GM11168 (cell line): ENCODE results near the gene GMNN.

ENCODE experiments used
- in situ Hi-C: fragments of 300-500 bp; cut with MboI; formaldehyde crosslinking; loops from one replicate; pipeline ENCODE4 v1.12.0; 2022; ENCODE audit warnings: low sequenced_read_pairs; ENCODE audit not compliant: unreplicated experiment

The GMNN gene

DNA sequence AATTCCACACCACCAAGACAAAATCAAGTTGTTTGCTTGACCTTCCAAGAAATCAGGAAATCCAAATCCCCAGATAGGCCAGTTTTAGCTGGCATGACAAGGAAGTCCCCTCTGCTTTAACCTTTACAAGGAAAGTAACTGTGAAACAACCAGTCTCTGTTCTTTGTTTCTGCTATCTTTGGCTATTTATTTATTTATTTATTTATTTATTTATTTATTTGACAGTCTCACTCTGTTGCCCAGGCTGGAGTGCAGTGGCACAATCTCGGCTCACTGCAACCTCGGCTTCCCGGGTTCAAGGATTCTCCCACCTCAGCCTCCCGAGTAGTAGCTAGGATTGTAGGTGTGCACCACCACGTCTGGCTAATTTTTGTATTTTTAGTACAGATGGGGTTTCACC, 14.5 kb upstream of the GMNN start:
- in situ Hi-C loops: loop anchor here (10.0 kb wide), 1 partner anchor 175 kb away; no protein-coding TSS in a partner anchor

DNA sequence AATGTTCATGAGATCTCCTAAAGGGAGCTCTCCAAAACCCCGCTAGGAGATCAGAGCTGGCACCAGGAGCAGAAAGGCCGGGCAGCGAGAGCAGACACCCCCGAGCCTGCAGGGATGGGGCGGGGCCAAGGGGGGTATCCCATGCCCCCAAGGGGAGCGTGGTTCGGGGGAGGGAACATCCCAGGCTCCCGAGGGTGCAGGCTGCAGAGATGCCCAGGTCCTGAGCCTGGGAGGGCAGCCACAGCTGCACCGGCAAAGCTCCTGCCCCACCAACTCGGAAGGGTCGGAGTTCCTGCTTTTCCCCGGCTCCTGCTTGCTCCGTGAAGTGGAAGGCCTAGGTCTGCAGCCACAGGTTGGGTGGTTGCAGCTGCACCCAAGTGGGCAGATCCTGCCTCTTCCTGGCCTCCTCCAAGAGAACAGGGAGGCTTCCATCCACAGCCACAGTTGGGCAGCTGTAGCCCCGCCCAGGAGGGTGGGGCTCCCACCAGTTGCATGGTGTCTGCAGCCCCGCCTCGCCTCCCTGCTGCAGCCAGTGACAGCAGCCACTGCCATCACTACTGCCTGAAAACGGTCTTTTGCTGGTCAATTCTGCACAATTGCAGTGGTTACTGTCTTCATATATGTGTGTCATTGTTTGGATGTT, 13.4 kb upstream of the GMNN start:
- in situ Hi-C loops: loop anchor here (10.0 kb wide), 1 partner anchor 177 kb away; no protein-coding TSS in a partner anchor

DNA sequence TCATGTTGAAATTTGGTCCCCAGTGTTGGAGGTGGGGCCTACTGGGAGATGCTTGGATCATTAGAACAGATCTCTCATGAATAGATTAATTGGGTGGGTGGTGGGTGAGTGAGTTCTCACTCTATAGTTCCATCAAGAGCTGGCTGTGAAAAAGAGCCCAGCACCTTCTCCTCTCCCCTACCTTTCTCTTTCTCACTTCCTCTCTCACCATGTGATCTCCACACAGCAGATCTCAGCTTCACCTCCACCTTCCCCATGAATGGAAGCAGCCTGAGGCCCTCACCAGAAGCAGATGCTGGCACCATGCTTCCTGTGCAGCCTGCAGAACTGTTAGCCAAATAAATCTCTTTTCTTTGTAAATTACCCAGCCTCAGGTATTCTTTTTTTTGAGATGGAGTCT, 12.9 kb upstream of the GMNN start:
- in situ Hi-C loops: loop anchor here (10.0 kb wide), 1 partner anchor 177 kb away; no protein-coding TSS in a partner anchor

DNA sequence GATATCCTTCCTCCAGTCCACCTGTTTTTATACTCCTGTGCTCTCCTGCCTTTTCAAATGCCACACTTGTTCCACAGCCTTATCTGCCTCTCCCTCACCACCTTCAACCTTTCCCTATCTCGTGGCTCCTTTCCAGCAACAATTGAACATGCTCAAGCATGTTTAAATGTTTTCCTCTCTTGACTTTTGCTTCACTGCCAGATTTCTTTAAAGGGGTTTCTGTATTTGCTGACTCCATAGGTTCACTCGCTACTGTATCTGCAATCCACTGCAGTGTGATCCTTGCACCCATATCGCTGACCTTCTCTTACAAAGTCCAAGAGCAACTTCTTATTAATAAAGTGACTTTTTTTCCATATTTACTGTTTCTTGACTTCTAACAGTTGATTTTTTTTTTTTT, 11.2 kb upstream of the GMNN start:
- in situ Hi-C loops: loop anchor here (10.0 kb wide), 1 partner anchor 179 kb away; no protein-coding TSS in a partner anchor

DNA sequence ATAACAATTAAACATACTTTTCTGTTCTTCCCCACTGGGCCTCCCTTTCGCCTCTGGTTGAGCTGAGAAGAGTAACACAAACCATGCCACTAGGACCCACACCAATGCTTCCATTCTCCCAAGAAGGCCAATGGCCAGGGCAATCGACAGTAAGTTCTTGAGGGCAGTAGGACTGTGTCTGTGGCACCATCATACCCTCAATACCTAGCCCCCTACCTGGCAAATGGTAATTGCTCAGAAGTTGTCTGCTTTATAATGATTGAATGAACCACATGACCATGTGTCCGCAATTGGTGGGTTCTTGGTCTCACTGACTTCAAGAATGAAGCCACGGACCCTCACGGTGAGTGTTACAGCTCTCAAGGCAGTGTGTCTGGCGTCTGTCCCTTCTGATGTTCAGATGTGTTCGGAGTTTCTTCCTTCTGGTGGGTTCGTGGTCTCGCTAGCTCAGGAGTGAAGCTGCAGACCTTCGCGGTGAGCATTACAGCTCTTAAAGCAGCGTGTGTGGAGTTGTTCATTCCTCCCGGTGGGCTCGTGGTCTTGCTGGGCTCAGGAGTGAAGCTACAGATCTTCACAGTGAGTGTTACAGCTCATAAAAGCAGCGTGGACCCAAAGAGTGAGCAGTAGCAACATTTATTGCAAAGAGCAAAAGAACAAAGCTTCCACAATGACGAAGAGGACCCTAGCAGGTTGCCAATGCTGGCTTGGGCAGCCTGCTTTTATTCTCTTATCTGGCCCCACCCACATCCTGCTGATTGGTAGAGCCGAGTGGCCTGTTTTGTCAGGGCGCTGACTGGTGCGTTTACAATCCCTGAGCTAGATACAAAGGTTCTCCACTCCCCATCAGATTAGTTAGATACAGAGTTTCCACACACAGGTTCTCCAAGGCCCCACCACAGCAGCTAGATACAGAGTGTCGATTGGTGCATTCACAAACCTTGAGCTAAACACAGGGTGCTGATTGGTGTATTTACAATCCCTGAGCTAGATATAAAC, 9.6 kb upstream of the GMNN start:
- in situ Hi-C loops: loop anchor here (10.0 kb wide), 1 partner anchor 180 kb away; no protein-coding TSS in a partner anchor

DNA sequence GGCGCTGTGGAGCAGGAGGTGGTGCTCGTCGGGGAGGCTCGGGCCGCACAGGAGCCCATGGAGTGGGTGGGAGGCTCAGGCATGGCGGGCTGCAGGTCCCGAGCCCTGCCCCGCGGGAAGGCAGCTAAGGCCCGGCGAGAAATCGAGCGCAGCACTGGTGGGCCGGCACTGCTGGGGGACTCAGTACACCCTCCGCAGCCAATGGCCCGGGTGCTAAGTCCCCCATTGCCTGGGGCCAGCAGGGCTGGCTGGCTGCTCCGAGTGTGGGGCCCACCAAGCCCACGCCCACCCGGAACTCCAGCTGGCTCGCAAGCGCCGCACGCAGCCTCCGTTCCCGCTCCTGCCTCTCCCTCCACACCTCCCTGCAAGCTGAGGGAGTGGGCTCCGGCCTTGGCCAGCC, 8.8 kb upstream of the GMNN start:
- in situ Hi-C loops: loop anchor here (10.0 kb wide), 1 partner anchor 181 kb away; no protein-coding TSS in a partner anchor

DNA sequence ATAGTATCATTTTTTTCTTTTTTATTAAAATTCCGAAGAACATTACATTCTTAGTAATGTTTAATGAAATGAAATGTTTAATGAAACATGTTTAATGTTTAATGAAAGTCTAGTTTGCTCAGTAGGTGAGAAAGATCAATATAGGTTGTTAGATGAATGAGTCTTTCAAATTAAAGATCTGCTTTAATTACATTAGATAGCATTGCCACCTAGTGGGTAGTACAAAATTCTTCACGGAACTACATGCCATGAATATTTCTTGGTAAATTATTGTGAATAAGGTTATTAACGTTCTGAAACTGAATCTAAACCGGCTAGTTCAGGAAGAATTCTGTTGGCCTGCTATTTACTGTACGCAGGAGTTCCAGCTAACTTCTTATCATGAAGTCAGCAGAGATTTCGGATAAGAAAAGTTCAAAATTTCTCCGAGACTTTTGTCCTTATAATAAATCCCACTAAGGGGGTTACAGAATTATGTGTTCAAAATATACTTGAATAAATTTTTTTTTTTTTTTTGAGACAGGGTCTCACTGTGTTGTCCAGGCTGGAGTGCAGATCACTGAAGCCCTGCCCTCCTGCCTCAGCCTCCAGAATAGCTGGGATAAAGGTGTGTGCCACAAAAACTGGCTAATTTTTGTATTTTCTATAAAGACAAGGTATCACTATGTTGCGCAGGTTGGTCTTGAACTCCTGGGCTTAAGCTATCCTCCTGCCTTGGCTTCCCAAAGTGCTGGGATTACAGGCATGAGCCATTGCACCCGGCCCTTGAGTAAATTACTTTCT, 7.9 kb upstream of the GMNN start:
- in situ Hi-C loops: loop anchor here (10.0 kb wide), 1 partner anchor 182 kb away; no protein-coding TSS in a partner anchor

DNA sequence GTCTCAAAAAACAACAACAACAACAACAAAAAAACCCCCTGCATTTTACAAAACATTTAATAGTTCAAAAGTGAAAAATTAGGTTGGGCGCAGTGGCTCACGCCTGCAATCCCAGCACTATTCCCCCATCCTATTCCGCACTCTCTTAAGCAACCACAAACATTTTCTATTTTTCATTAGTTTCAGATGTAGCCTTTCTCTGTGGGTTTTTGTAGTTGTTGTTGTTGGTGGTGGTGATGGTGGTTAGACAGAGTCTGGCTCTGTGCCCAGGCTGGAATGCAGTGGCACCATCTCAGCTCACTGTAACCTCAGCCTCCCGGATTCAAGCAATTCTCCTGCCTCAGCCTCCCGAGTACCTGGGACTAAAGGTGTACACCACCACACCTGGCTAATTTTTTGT, 6.4 kb upstream of the GMNN start:
- in situ Hi-C loops: loop anchor here (10.0 kb wide), 1 partner anchor 184 kb away; no protein-coding TSS in a partner anchor

DNA sequence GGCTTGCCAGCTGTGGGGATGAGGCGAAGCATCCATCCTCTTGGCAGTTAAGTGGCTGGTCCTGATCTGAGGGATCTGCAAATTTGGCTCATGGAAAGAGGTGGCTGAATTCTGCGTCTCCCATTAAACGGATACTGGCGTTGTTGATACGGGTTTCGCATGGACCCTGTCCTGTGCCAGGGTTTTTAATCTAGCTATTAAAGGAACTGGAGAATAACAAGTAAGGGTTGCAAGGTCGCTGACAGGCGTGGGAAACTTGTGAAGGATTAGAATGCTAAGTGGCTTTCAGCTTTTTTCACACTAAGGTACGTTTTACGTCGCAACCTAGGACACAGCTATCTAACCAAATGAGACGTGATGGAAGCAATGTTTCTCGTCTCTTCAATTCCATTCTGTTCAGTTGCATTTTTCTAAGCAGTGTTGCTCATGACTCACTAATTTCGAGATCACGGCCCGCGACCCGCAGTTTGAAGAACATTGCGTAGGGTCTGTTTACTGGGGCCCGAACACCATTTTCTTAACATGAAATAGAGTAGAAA, 852 bp downstream of the GMNN start:
- in situ Hi-C loops: no loop called here

DNA sequence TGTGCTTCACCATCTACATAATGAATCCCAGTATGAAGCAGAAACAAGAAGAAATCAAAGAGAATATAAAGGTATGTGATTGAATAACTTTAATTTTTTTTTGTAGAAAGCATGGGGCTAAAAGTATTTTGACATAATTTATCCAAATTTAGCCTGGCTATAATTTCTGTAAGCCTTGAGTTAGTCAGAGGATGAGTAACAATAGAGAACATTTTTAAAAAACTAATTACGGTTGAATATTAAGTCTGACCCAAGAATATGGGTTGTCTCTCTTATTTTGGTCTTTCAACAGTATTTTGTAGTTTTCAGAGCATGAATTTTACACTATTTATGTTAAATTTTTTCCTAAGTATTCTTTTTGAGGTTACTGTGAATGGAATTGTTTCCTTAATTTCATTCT, 2.5 kb downstream of the GMNN start:
- in situ Hi-C loops: no loop called here

DNA sequence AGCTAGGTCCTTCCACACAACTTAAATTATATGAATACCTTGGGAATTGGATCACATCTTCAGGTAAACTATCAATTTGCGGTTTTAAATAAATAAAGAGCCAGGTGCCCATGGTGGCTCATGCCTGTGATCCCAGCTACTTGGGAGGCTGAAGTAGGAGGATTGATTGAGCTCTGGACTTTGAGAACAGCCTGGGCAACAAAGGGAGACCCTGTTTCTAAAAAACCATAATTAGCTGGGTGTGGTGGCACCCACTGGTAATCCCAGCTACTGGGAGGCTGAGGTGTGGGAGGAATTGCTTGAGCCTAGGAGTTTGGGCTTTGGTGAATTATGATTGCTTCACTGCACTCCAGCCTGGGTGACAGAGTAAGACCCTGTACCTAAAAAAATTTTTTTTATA, 3.4 kb downstream of the GMNN start:
- in situ Hi-C loops: no loop called here

DNA sequence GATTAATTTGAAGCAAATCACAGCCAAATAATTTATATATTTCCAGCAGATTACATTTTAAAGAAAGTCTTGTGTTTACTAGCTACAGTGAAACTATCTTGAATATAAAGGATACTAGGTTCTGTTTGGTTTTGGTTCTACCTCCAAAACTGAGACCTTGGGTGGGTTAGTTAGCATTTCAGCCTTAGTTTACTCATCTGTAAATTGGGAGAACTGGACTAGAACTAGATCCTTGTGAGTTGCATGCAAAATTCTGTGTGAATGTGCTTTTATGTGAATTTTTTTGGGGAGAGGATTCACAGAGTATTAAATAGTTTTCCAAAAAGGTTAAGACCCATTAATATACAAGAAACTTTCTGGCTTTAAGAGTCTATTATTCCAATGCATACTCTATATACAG, 4.1 kb downstream of the GMNN start:
- in situ Hi-C loops: no loop called here

DNA sequence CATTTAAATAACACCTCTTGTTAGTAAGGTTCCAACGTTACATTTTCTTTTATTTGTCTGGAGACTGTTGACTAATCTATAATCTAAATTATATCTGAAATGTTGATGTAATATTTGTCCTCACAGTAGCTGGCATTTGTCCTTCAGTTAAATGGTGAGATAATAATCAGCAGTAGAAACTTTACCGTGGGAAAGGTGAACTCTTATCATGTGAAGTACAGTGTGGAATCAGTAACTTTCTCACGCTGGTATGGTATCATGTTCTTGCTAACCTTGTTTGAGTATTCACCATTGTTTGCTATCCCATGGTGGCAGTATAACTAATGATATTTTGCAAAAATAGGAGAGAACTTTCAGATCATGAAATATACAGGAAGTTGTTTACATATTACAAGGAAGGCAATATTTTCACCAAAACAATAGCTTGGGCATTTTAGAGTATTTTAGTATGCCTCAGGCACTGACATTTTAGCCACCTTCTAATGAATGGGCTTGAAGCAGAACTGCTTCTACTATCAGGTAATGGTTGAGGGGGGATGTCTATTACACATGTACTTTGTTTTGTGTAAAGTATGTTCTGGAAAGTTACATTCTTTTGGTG, 4.8 kb downstream of the GMNN start:
- in situ Hi-C loops: no loop called here

DNA sequence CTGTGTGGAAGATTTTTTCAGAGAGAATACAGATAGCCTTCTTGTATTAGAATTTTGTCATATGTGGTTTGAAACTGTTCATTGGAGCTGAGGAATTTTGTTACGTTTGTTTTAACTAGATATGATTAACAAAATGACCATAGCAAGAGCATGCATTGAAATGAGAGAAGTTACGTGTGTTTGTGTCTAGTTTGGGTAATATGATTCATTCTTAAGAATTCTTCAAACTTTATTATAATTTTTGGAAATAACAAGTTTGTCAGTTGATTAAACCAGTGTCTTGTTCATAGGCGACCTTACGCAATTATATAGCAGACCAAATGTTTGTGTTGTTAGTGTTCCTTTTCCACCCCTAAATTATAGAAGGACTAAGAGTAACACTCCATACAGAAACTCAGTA, 5.5 kb downstream of the GMNN start:
- in situ Hi-C loops: no loop called here

DNA sequence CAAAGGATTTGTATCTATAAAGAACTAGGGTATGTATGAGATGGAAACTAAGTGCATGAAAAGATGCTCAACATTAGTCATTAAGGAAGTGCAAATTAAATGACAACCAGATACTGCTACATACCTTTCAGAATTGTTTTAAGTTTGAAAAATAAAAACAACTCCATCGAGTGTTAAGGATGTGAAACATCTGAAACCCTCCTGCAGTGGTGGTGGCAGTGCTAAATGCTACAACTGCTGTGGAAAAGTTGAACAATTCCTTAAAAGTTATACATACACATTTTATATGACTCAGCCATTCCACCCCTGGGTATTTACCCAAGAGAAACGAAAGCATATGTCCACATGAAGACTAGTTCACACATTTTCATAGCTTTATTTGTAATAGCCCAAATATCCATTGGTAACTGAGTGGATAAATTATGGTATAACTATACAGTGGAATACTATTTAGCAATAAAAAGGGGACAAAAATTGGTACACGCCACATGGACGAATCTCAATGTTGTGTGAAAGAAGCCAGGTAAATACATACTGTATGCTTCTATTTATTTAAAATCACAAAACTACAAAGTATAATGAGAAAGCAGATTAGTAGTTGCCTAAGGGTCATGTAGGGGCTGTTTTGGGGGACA, 13.4 kb downstream of the GMNN start:
- in situ Hi-C loops: no loop called here

DNA sequence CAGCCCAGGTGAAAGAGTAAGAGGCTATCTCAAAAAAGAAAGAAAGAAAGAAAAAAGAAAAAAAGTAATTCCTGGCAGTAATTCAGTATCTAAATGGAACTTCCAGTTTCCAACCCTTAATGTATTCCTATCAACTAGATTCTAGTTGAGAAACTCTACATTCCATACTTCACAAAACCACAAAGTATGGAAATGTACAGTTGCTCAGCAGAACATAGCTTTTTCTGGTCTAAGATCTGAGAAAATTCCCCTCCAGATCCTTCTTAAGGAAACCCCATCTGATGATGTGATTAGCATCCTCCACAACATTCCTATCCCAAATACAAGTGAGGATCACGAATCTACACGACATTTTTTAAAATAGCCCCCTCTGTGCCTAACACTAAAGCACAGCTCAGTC, 20.4 kb downstream of the GMNN start:
- in situ Hi-C loops: no loop called here

DNA sequence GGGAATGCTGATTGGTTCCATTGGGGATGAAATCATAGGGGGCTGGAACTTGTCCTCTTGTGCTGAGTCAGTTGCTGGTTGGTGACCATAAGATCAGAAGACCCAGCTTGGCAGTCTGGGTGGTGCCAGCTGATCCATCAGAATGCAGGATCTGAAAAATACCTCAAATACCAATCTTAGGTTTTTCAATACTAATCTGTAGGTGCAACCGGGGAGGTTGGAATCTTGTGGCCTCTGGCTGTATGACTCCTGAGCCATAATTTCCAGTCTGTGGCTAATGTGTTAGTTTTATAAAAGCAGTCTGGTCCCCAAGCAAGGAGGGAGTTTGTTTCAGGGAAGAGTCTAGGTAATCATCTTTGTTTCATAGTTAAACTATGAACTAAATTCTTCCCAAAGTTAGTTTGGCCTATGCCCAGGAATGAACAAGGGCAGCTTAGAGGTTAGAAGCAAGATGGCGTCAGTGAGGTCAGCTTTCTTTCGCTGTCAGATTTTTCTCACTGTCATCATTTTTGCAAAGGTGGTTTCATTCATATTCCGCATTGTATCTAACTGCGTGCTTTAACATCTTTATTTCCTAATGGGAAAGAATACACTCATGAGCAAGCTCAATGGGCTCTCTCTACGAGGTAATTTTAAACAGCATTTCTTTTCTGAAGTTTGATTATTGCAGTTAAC, 22.0 kb downstream of the GMNN start:
- in situ Hi-C loops: no loop called here

DNA sequence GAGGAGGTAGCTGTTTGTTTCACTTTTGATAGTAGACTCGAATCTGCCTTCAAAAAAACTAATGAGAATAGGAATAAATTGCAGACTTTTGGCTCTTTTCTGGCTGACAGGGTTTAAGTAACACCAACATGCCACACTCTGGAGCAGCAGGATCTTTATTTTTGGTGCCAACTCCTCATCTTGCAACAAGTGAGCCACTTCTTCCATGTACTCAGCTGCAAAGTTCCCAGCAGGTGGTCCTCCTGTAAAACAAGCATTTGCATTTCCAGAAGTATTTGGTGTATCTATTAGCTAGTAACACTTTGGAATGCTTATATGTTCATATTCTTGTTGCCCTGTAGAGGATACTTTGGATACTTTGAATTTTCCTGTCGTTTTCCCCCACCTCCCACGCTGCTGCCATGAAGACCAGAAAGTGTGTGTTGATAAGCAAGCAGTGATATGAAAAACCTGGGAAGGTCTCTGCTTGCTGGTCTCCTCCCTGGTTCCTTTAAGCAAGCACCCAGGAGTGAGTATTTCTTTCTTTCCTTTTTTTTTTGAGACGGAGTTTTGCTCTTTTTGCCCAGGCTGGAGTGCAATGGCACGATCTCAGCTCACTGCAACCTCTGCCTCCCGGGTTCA, 23.0 kb downstream of the GMNN start:
- in situ Hi-C loops: no loop called here
